WTC11 (cell line): ENCODE data around the gene LRTM2. TPM values are rescaled to one million over a fixed set of nuclear protein-coding genes. Genes with fewer than 3 reads are reported as not detected.

Source experiments
- ATAC-seq: fragments of 200-7000 bp; cut with Tn5 transposase; 2 replicates; pipeline ENCODE4 v1.10.0; 2021; ENCODE audit warnings: mild to moderate bottlenecking, moderate library complexity
- CTCF ChIA-PET: fragments of 300-600 bp; sonication (Branson Sonifier 250); formaldehyde crosslinking; loops from one replicate; lab custom pipeline; 2021; ENCODE audit warnings: antibody characterized with exemption; lab: Charles Lee
- POLR2A ChIA-PET: fragments of 350-600 bp; sonication (Branson Sonifier 250); formaldehyde crosslinking; loops from one replicate; lab custom pipeline; 2021; ENCODE audit warnings: antibody characterized with exemption; lab: Charles Lee
- DNase-seq: peaks from one replicate; pipeline ENCODE4 v3.0.0; 2021; ENCODE audit warnings: low spot score
- H3K27ac Mint-ChIP-seq: 2 replicates; pipeline ENCODE4 v1.8.0; 2021; ENCODE audit warnings: mixed read lengths
- H3K27me3 Mint-ChIP-seq: 2 replicates; pipeline ENCODE4 v1.8.0; 2021; ENCODE audit warnings: low read depth, mild to moderate bottlenecking, moderate library complexity, mixed read lengths
- H3K36me3 Mint-ChIP-seq: 2 replicates; pipeline ENCODE4 v1.8.0; 2021; ENCODE audit warnings: mixed read lengths
- H3K4me1 Mint-ChIP-seq: 2 replicates; pipeline ENCODE4 v1.8.0; 2022; ENCODE audit warnings: mixed read lengths
- H3K4me3 Mint-ChIP-seq: 2 replicates; pipeline ENCODE4 v1.8.0; 2021; ENCODE audit warnings: mild to moderate bottlenecking, moderate library complexity, mixed read lengths
- H3K9me3 Mint-ChIP-seq: 2 replicates; pipeline ENCODE4 v1.8.0; 2021; ENCODE audit warnings: mixed read lengths
- ELF4 ChIP-seq: sonication (generic); formaldehyde crosslinking; IDR thresholded peaks from 2 replicates; pipeline ENCODE4 v1.8.1; 2022; ENCODE audit warnings: low read depth, mild to moderate bottlenecking, moderate library complexity, missing genetic modification reagents
- FOXK1 ChIP-seq: sonication (generic); formaldehyde crosslinking; IDR thresholded peaks from 2 replicates; pipeline ENCODE4 v1.8.0; 2022; ENCODE audit warnings: mild to moderate bottlenecking, moderate library complexity, missing genetic modification reagents
- FOXP1 ChIP-seq: sonication (generic); formaldehyde crosslinking; IDR thresholded peaks from 2 replicates; pipeline ENCODE4 v1.8.0; 2022; ENCODE audit warnings: missing genetic modification reagents, mild to moderate bottlenecking, moderate library complexity, borderline replicate concordance
- GRHL2 ChIP-seq: fragments of 250-450 bp; sonication (Bioruptor Pico); IDR thresholded peaks from 2 replicates; pipeline ENCODE4 v1.8.0; 2022; ENCODE audit warnings: mild to moderate bottlenecking, moderate library complexity; ENCODE audit not compliant: insufficient replicate concordance, severe bottlenecking
- JAZF1 ChIP-seq: fragments of 250-450 bp; sonication (Bioruptor Pico); IDR thresholded peaks from 2 replicates; pipeline ENCODE4 v1.9.0; 2021; ENCODE audit warnings: moderate library complexity, mild to moderate bottlenecking, inconsistent platforms
- JUN ChIP-seq: sonication (generic); formaldehyde crosslinking; IDR thresholded peaks from 2 replicates; pipeline ENCODE4 v1.8.0; 2023; ENCODE audit warnings: mild to moderate bottlenecking, missing genetic modification reagents
- MYBL2 ChIP-seq: sonication (generic); formaldehyde crosslinking; IDR thresholded peaks from 2 replicates; pipeline ENCODE4 v1.8.1; 2023; ENCODE audit warnings: mild to moderate bottlenecking, moderate library complexity, missing genetic modification reagents
- NFATC4 ChIP-seq: fragments of 250-450 bp; sonication (Bioruptor Pico); IDR thresholded peaks from 2 replicates; pipeline ENCODE4 v1.9.0; 2021; ENCODE audit warnings: mild to moderate bottlenecking
- NFE2L1 ChIP-seq: sonication (generic); formaldehyde crosslinking; IDR thresholded peaks from 2 replicates; pipeline ENCODE4 v1.8.1; 2023; ENCODE audit warnings: missing genetic modification reagents
- OVOL2 ChIP-seq: fragments of 250-450 bp; sonication (Bioruptor Pico); IDR thresholded peaks from 2 replicates; pipeline ENCODE4 v1.9.0; 2021; ENCODE audit warnings: mild to moderate bottlenecking, borderline replicate concordance
- RORB ChIP-seq: fragments of 250-450 bp; sonication (Bioruptor Pico); IDR thresholded peaks from 2 replicates; pipeline ENCODE4 v1.9.0; 2021; ENCODE audit warnings: mild to moderate bottlenecking
- TEAD1 ChIP-seq: sonication (generic); formaldehyde crosslinking; IDR thresholded peaks from 2 replicates; pipeline ENCODE4 v1.8.0; 2022; ENCODE audit warnings: mild to moderate bottlenecking, missing genetic modification reagents
- ZNF121 ChIP-seq: sonication (generic); formaldehyde crosslinking; IDR thresholded peaks from 2 replicates; pipeline ENCODE4 v1.8.0; 2023; ENCODE audit warnings: missing genetic modification reagents
- ZNF232 ChIP-seq: sonication (generic); formaldehyde crosslinking; IDR thresholded peaks from 2 replicates; pipeline ENCODE4 v1.8.0; 2022; ENCODE audit warnings: mild to moderate bottlenecking, missing genetic modification reagents
- ZNF263 ChIP-seq: sonication (generic); formaldehyde crosslinking; IDR thresholded peaks from 2 replicates; pipeline ENCODE4 v1.8.1; 2022; ENCODE audit warnings: low read depth, mild to moderate bottlenecking, moderate library complexity, missing genetic modification reagents
- ZNF512 ChIP-seq: sonication (generic); formaldehyde crosslinking; IDR thresholded peaks from 2 replicates; pipeline ENCODE4 v1.8.1; 2022; ENCODE audit warnings: missing genetic modification reagents, borderline replicate concordance
- total RNA-seq: library from RNA; stranded (reverse); gene quantifications from 3 replicates; pipeline ENCODE4 v1.2.3, GENCODE V29; 2021
- TF ChIP-seq, protein P1 (sequence below): sonication (generic); formaldehyde crosslinking; IDR thresholded peaks from 2 replicates; pipeline ENCODE4 v1.8.1; 2023; ENCODE audit warnings: mild to moderate bottlenecking, missing genetic modification reagents
- TF ChIP-seq, protein P2 (sequence below): sonication (generic); formaldehyde crosslinking; IDR thresholded peaks from 2 replicates; pipeline ENCODE4 v1.8.1; 2022; ENCODE audit warnings: mild to moderate bottlenecking, missing genetic modification reagents, moderate library complexity, borderline replicate concordance
- TF ChIP-seq, protein P3 (sequence below): sonication (generic); formaldehyde crosslinking; IDR thresholded peaks from 2 replicates; pipeline ENCODE4 v1.8.0; 2022; ENCODE audit warnings: mild to moderate bottlenecking, missing genetic modification reagents
- TF ChIP-seq, protein P4 (sequence below): sonication (generic); formaldehyde crosslinking; conservative IDR thresholded peaks from 2 replicates; pipeline ENCODE4 v1.8.1; 2022; ENCODE audit warnings: mild to moderate bottlenecking, missing genetic modification reagents

LRTM2 gene
- total RNA-seq, 1 experiment from 2014 or later = 0.66 TPM

GRCh38 chr12:1876086-1876485, 55.7 kb downstream of the LRTM2 start:
- ChIA-PET CTCF (interaction anchor here (2.6 to 2.7 kb wide), 2 partner anchors 46 to 64 kb away, joined by 6 to 12 read pairs; no protein-coding TSS in a partner anchor), POLR2A (no interaction called here)

DNA sequence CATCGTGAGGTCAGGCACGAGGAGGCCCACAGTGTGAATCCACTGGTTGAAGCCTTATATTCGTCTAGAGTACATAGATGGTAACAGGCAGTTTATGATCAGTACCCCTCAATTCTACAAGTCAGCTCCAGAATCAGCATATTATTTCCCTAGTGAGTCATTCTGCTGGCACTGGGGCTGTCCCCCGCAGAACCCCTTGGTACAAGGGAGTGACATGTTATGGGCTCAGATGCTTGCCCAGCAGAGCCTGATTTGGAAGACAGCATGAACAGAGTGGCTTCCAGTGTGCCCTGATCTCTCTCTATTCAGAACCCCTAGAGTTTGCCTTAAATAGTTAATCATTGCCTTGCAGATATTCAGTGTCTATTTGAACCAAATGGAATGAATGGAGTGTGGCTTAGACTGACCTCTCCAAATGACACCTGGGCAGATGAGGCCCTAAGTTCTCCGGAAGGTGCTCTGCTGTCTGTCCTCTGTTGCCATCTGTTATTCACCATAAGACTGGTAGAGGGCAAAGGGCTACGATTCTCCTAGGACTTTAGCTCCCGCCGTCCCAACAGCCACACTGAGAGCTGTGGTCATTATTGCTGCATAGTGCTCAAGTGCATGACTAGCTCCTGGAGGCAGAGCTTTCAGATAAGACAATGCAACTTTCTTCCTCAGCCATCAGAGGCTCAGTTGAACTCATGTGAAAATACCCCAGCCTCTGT, 57.0 kb downstream of the LRTM2 start:
- ChIA-PET POLR2A (no interaction called here), CTCF (interaction anchor here (0.8 kb wide), 1 partner anchor 38 kb away, joined by 3 read pairs; no protein-coding TSS in a partner anchor)
- Mint-ChIP-seq H3K4me1 (no peaks in the 10 kb centered on the region), H3K4me3 (no peak overlapping the region), H3K36me3 (no peaks in the 10 kb centered on the region), H3K27me3 (no peaks in the 10 kb centered on the region), H3K9me3 (no peaks in the 10 kb centered on the region), H3K27ac (no peak overlapping the region)
- ATAC-seq (no peak), DNase-seq (no peak)
- TF ChIP-seq ELF4 (CRISPR knock-in tag) = no peak
- TF ChIP-seq, protein P1, sequence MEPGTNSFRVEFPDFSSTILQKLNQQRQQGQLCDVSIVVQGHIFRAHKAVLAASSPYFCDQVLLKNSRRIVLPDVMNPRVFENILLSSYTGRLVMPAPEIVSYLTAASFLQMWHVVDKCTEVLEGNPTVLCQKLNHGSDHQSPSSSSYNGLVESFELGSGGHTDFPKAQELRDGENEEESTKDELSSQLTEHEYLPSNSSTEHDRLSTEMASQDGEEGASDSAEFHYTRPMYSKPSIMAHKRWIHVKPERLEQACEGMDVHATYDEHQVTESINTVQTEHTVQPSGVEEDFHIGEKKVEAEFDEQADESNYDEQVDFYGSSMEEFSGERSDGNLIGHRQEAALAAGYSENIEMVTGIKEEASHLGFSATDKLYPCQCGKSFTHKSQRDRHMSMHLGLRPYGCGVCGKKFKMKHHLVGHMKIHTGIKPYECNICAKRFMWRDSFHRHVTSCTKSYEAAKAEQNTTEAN (CRISPR knock-in tag) = no peak
- no peak for TF ChIP-seq GRHL2
- TF ChIP-seq, protein P2, sequence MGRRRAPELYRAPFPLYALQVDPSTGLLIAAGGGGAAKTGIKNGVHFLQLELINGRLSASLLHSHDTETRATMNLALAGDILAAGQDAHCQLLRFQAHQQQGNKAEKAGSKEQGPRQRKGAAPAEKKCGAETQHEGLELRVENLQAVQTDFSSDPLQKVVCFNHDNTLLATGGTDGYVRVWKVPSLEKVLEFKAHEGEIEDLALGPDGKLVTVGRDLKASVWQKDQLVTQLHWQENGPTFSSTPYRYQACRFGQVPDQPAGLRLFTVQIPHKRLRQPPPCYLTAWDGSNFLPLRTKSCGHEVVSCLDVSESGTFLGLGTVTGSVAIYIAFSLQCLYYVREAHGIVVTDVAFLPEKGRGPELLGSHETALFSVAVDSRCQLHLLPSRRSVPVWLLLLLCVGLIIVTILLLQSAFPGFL (CRISPR knock-in tag) = no peak
- no peak for TF ChIP-seq ZNF232 (CRISPR knock-in tag)
- TF ChIP-seq FOXP1 (CRISPR knock-in tag) = no peak
- no peak for TF ChIP-seq TEAD1

More at GRCh38 chr12:1876086-1876485, 55.7 kb downstream of the LRTM2 start:
- H3K27me3 Mint-ChIP-seq = no peaks in the 10 kb centered on the region; the same call in 1 of the 2 replicates
- DNase-seq = no peak
- no peaks in the 10 kb centered on the region for H3K36me3 Mint-ChIP-seq
- no peak overlapping the region for H3K4me3 Mint-ChIP-seq
- peaks cover 7% of the 10 kb centered on the region for H3K9me3 Mint-ChIP-seq
- H3K4me1 Mint-ChIP-seq = no peaks in the 10 kb centered on the region
- no peak for ATAC-seq
- TF ChIP-seq ZNF263 = no peak
- TF ChIP-seq JUN (CRISPR knock-in tag) = no peak
- TF ChIP-seq FOXK1 (CRISPR knock-in tag) = no peak
- TF ChIP-seq RORB = no peak
- no peak for TF ChIP-seq NFE2L1 (CRISPR knock-in tag)
- TF ChIP-seq MYBL2 = no peak
- TF ChIP-seq OVOL2 (CRISPR knock-in tag) = no peak
- TF ChIP-seq JAZF1 = no peak
- TF ChIP-seq, protein P3, sequence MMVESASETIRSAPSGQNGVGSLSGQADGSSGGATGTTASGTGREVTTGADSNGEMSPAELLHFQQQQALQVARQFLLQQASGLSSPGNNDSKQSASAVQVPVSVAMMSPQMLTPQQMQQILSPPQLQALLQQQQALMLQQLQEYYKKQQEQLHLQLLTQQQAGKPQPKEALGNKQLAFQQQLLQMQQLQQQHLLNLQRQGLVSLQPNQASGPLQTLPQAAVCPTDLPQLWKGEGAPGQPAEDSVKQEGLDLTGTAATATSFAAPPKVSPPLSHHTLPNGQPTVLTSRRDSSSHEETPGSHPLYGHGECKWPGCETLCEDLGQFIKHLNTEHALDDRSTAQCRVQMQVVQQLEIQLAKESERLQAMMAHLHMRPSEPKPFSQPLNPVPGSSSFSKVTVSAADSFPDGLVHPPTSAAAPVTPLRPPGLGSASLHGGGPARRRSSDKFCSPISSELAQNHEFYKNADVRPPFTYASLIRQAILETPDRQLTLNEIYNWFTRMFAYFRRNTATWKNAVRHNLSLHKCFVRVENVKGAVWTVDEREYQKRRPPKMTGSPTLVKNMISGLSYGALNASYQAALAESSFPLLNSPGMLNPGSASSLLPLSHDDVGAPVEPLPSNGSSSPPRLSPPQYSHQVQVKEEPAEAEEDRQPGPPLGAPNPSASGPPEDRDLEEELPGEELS (CRISPR knock-in tag) = no peak
- TF ChIP-seq ZNF121 (CRISPR knock-in tag) = no peak
- TF ChIP-seq, protein P1 (CRISPR knock-in tag) = no peak
- TF ChIP-seq NFATC4 = no peak
- TF ChIP-seq ZNF512 (CRISPR knock-in tag) = no peak
- TF ChIP-seq, protein P4, sequence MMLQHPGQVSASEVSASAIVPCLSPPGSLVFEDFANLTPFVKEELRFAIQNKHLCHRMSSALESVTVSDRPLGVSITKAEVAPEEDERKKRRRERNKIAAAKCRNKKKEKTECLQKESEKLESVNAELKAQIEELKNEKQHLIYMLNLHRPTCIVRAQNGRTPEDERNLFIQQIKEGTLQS (CRISPR knock-in tag) = no peak
- no peak for TF ChIP-seq FOXP1 (CRISPR knock-in tag)
- H3K27ac Mint-ChIP-seq = no peak overlapping the region
